Neural progenitor cell (in vitro differentiated cells): Measurements from ENCODE around the gene ZC3H12C. TPM values are rescaled to one million over a fixed set of nuclear protein-coding genes. Genes with fewer than 3 reads are reported as not detected.

Source experiments
- DNase-seq: peaks from one replicate; pipeline ENCODE4 v3.0.0-alpha.2; 2016; ENCODE audit warnings: low spot score
- H2AFZ ChIP-seq: fragments of 200-600 bp; sonication (generic); replicated peaks from 2 replicates; pipeline ENCODE4 v1.6.1; 2016; ENCODE audit warnings: antibody characterized with exemption
- H3F3A ChIP-seq: fragments of 200-600 bp; sonication (generic); 2 replicates; pipeline ENCODE4 v1.6.1; 2016; ENCODE audit warnings: antibody characterized with exemption, low read depth
- H3K27ac ChIP-seq: fragments of 200-600 bp; sonication (generic); 2 replicates; pipeline ENCODE4 v1.5.1; 2016; ENCODE audit warnings: mild to moderate bottlenecking
- H3K27me3 ChIP-seq: fragments of 200-600 bp; sonication (generic); 2 replicates; pipeline ENCODE4 v1.6.1; 2016; ENCODE audit warnings: mild to moderate bottlenecking, moderate library complexity
- H3K36me3 ChIP-seq: fragments of 200-600 bp; sonication (generic); 2 replicates; pipeline ENCODE4 v1.5.1; 2016
- H3K4me1 ChIP-seq: fragments of 200-600 bp; sonication (generic); 2 replicates; pipeline ENCODE4 v1.6.1; 2016; ENCODE audit warnings: mixed run types
- H3K4me2 ChIP-seq: fragments of 200-600 bp; sonication (generic); 2 replicates; pipeline ENCODE4 v1.6.1; 2016
- H3K4me3 ChIP-seq: fragments of 200-600 bp; sonication (generic); 2 replicates; pipeline ENCODE4 v1.5.1; 2016
- H3K79me2 ChIP-seq: fragments of 200-600 bp; sonication (generic); 2 replicates; pipeline ENCODE4 v1.6.1; 2016; ENCODE audit warnings: low read depth
- H3K9ac ChIP-seq: fragments of 200-600 bp; sonication (generic); 2 replicates; pipeline ENCODE4 v1.6.1; 2016
- H3K9me3 ChIP-seq: fragments of 200-600 bp; sonication (generic); 2 replicates; pipeline ENCODE4 v1.5.1; 2016; ENCODE audit warnings: low read depth
- H4K20me1 ChIP-seq: fragments of 200-600 bp; sonication (generic); 2 replicates; pipeline ENCODE4 v1.6.1; 2016; ENCODE audit warnings: low read depth
- H3K27ac Mint-ChIP-seq: 3 replicates; pipeline ENCODE4 v1.8.0; 2021; ENCODE audit warnings: mixed read lengths
- H3K27me3 Mint-ChIP-seq: 2 replicates; pipeline ENCODE4 v1.8.0; 2022; ENCODE audit warnings: low read depth, mild to moderate bottlenecking, inconsistent platforms, moderate library complexity, mixed read lengths; ENCODE audit not compliant: insufficient read depth
- H3K36me3 Mint-ChIP-seq: 3 replicates; pipeline ENCODE4 v1.8.0; 2021; ENCODE audit warnings: mixed read lengths
- H3K4me1 Mint-ChIP-seq: 3 replicates; pipeline ENCODE4 v1.8.0; 2021; ENCODE audit warnings: mixed read lengths
- H3K4me3 Mint-ChIP-seq: 3 replicates; pipeline ENCODE4 v1.8.0; 2021; ENCODE audit warnings: mild to moderate bottlenecking, moderate library complexity, mixed read lengths
- H3K9me3 Mint-ChIP-seq: 3 replicates; pipeline ENCODE4 v1.8.0; 2020; ENCODE audit warnings: mixed read lengths
- EZH2 ChIP-seq: fragments of 200-600 bp; sonication (generic); IDR thresholded peaks from 2 replicates; pipeline ENCODE4 v1.6.1; 2017; ENCODE audit warnings: antibody characterized with exemption, mild to moderate bottlenecking, moderate library complexity
- EZH2phosphoT487 ChIP-seq: fragments of 200-600 bp; sonication (generic); IDR thresholded peaks from 2 replicates; pipeline ENCODE4 v1.6.1; 2017; ENCODE audit warnings: antibody characterized with exemption
- total RNA-seq: library from RNA; depleted of rRNA; stranded (reverse); fragments of >200 nt; gene quantifications from 2 replicates; pipeline ENCODE4 v1.2.3, GENCODE V29; 2015; ENCODE audit warnings: low replicate concordance
- TF ChIP-seq, protein P1 (sequence below): fragments of 200-600 bp; sonication (generic); IDR thresholded peaks from 2 replicates; pipeline ENCODE4 v1.5.1; 2017; ENCODE audit warnings: antibody characterized with exemption, mild to moderate bottlenecking

ZC3H12C gene
- total RNA-seq, 1 donor from 2014 or later, result 31.8 TPM

DNA sequence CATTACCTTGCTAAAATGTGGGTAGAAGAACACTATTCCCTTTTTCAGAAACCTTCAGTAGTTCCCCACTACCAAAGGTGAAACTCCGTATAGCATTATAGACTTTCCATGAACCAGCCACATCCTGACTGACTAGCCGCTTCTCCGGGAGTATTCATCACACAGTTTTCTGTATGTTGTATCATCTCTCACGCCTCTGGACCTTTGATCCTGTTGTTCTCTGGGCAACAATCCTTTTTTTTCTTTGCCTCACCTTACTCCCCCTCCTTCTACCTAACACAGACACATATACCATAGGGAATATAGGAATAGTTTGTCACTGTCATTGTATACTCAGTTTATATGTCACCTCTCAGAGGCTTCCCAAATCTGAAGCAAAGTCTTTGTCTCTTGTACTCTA, 20.8 kb downstream of the ZC3H12C start:
- Mint-ChIP-seq H3K36me3 (peaks cover 19% of the 10 kb centered on the region), H3K4me3 (no peak overlapping the region), H3K9me3 (no peaks in the 10 kb centered on the region), H3K4me1 (peaks cover 3% of the 10 kb centered on the region), H3K27ac (no peak overlapping the region), H3K27me3 (no peaks in the 10 kb centered on the region)
- Histone ChIP-seq H2AFZ (no peak overlapping the region), H3K4me3 (no peak overlapping the region), H3K9ac (no peak overlapping the region), H3K9me3 (no peaks in the 10 kb centered on the region), H3K27ac (no peak overlapping the region), H3F3A (no peaks in the 10 kb centered on the region), H3K27me3 (no peaks in the 10 kb centered on the region), H3K4me1 (no peaks in the 10 kb centered on the region), H3K36me3 (no peaks in the 10 kb centered on the region), H4K20me1 (peaks cover 17% of the 10 kb centered on the region), H3K4me2 (no peak overlapping the region), H3K79me2 (peaks cover 34% of the 10 kb centered on the region)
- DNase-seq, result no peak
- TF ChIP-seq EZH2phosphoT487 (no peak), EZH2 (no peak)
- TF ChIP-seq, protein P1, sequence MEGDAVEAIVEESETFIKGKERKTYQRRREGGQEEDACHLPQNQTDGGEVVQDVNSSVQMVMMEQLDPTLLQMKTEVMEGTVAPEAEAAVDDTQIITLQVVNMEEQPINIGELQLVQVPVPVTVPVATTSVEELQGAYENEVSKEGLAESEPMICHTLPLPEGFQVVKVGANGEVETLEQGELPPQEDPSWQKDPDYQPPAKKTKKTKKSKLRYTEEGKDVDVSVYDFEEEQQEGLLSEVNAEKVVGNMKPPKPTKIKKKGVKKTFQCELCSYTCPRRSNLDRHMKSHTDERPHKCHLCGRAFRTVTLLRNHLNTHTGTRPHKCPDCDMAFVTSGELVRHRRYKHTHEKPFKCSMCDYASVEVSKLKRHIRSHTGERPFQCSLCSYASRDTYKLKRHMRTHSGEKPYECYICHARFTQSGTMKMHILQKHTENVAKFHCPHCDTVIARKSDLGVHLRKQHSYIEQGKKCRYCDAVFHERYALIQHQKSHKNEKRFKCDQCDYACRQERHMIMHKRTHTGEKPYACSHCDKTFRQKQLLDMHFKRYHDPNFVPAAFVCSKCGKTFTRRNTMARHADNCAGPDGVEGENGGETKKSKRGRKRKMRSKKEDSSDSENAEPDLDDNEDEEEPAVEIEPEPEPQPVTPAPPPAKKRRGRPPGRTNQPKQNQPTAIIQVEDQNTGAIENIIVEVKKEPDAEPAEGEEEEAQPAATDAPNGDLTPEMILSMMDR, result no peak

GRCh38 chr11:110119317-110119716, 26.1 kb downstream of the ZC3H12C start:
- no peak overlapping the region for H3K4me3 ChIP-seq
- H3K4me2 ChIP-seq, result no peak overlapping the region
- no peaks in the 10 kb centered on the region for H3K9me3 ChIP-seq
- H3K4me3 Mint-ChIP-seq, result no peak overlapping the region
- H3F3A ChIP-seq, result no peaks in the 10 kb centered on the region
- H3K9ac ChIP-seq, result no peak overlapping the region
- TF ChIP-seq, protein P1, result no peak
- TF ChIP-seq EZH2phosphoT487, result no peak
- H3K36me3 ChIP-seq, result no peaks in the 10 kb centered on the region
- peaks cover 14% of the 10 kb centered on the region for H3K36me3 Mint-ChIP-seq
- H4K20me1 ChIP-seq, result peaks cover 5% of the 10 kb centered on the region
- peak overlapping the region; percentile 38 for H3K27ac Mint-ChIP-seq
- no peak overlapping the region for H3K27ac ChIP-seq
- H3K79me2 ChIP-seq, result peaks cover 15% of the 10 kb centered on the region
- no peaks in the 10 kb centered on the region for H3K27me3 Mint-ChIP-seq
- H2AFZ ChIP-seq, result no peak overlapping the region
- no peak for DNase-seq
- H3K4me1 Mint-ChIP-seq, result peaks cover 23% of the 10 kb centered on the region
- no peaks in the 10 kb centered on the region for H3K27me3 ChIP-seq
- peaks cover 18% of the 10 kb centered on the region for H3K4me1 ChIP-seq
- no peaks in the 10 kb centered on the region for H3K9me3 Mint-ChIP-seq

GRCh38 chr11:110121204-110121603, 28.0 kb downstream of the ZC3H12C start:
- no peak overlapping the region for H3K9ac ChIP-seq
- peaks cover 2% of the 10 kb centered on the region for H3K27me3 Mint-ChIP-seq
- peaks cover 23% of the 10 kb centered on the region for H3K36me3 Mint-ChIP-seq
- H3F3A ChIP-seq, result no peaks in the 10 kb centered on the region
- H3K79me2 ChIP-seq, result peaks cover 11% of the 10 kb centered on the region
- peaks cover under 1% of the 10 kb centered on the region for H3K27me3 ChIP-seq
- H3K27ac Mint-ChIP-seq, result no peak overlapping the region
- peaks cover 21% of the 10 kb centered on the region for H3K4me1 ChIP-seq
- H3K4me2 ChIP-seq, result no peak overlapping the region
- H3K27ac ChIP-seq, result no peak overlapping the region
- H3K4me1 Mint-ChIP-seq, result peaks cover 26% of the 10 kb centered on the region
- no peaks in the 10 kb centered on the region for H3K36me3 ChIP-seq
- H3K9me3 ChIP-seq, result no peaks in the 10 kb centered on the region
- H4K20me1 ChIP-seq, result peaks cover 5% of the 10 kb centered on the region
- H2AFZ ChIP-seq, result no peak overlapping the region
- H3K4me3 ChIP-seq, result no peak overlapping the region
- H3K9me3 Mint-ChIP-seq, result peaks cover 9% of the 10 kb centered on the region
- H3K4me3 Mint-ChIP-seq, result no peak overlapping the region
- no peak for DNase-seq
- TF ChIP-seq, protein P1, result no peak
- no peak for TF ChIP-seq EZH2
- no peak for TF ChIP-seq EZH2phosphoT487

- Histone ChIP-seq H2AFZ (no peak overlapping the region), H3K36me3 (no peaks in the 10 kb centered on the region), H3K79me2 (peaks cover 10% of the 10 kb centered on the region), H3K4me1 (peaks cover 36% of the 10 kb centered on the region), H3K4me2 (no peak overlapping the region), H3F3A (peaks cover 6% of the 10 kb centered on the region), H3K9me3 (no peaks in the 10 kb centered on the region), H3K4me3 (no peak overlapping the region), H3K27ac (no peak overlapping the region), H4K20me1 (peaks cover 8% of the 10 kb centered on the region), H3K9ac (no peak overlapping the region), H3K27me3 (peaks cover 3% of the 10 kb centered on the region)
- no peak overlapping the region for H3K4me3 Mint-ChIP-seq
- no peak for DNase-seq
- H3K27ac Mint-ChIP-seq, result no peak overlapping the region
- peaks cover 23% of the 10 kb centered on the region for H3K36me3 Mint-ChIP-seq
- H3K4me1 Mint-ChIP-seq, result peaks cover 39% of the 10 kb centered on the region
- peaks cover 9% of the 10 kb centered on the region for H3K9me3 Mint-ChIP-seq
- TF ChIP-seq, protein P1, result no peak
- TF ChIP-seq EZH2phosphoT487, result no peak
- TF ChIP-seq EZH2, result no peak
- H3K27me3 Mint-ChIP-seq, result peaks cover 2% of the 10 kb centered on the region
These were observed 29.8 kb downstream of the ZC3H12C start for GRCh38 chr11:110123003-110123402.
